GM11168 (cell line): ENCODE data around the gene TTYH2.

Experiments used
- in situ Hi-C: fragments of 300-500 bp; cut with MboI; formaldehyde crosslinking; loops from one replicate; pipeline ENCODE4 v1.12.0; 2022; ENCODE audit warnings: low sequenced_read_pairs; ENCODE audit not compliant: unreplicated experiment

Gene TTYH2

DNA sequence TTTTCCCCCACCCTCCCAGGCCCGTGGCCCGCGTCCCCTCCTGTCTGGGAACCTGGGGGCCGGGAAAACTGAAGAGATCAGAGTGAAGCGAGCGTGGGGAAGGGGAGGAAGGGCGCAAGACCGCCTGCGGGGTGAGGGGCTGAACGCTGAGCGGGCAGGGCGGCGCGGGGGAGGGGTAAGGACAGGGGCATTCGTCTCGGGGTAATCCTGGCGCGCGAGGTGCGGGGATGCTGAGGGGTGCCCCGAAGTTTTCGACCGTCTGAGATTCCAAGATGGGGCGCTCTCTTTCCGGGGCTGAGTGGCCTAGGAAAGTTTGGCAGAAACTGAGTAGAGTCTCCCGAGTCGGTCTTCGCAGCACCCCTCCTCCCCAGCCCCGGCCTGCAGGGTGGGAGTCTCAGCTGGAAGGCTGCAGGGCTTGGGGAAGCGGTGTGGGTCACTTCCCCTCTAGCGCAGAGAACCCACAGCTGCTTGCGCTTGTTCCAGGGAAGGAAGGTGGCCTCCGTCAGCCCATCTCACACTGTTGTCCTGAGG, 555 bp downstream of the TTYH2 start:
- in situ Hi-C loops = no loop called here

DNA sequence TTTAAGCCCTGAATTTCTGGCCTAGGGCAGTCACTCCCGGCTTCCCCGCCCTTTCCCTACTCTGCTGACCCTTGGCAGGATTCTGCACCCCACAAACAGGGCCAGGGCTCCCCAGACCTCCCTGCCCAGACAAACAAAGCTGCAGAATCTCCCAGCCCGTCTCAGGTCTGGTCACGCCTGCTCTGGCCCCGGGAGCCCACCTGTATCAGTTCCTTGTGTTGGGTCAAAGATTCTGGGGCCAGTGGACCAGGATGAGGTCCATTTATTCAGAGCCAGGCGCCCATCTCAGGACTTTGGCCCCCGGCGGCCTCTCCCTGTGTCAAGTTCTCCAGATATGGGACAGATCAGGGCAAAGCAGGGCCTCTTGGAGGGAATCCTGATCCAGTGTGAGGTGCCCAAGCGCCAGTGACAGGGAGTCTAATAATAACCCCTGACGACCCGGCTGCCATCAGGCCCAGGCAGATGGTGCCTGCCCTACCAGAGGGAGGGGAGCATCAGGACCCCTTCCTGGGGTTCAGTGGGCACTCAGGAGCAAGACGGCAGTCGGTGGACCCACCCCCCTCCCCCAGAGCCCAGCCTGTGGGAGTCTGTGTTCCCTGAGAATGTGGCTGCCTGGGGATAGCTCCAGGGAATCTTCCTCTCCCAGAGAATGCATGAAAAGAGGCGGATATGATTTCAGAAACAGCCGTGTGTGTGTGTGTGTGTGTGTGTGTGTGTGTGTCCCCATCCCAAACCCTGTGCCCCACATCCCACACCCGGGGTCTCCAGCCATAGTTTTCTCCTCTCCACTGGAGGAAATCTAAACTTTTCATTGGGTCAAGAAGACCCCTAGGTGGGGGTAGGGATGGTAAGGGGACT, 1.3 kb downstream of the TTYH2 start:
- in situ Hi-C loops = no loop called here

DNA sequence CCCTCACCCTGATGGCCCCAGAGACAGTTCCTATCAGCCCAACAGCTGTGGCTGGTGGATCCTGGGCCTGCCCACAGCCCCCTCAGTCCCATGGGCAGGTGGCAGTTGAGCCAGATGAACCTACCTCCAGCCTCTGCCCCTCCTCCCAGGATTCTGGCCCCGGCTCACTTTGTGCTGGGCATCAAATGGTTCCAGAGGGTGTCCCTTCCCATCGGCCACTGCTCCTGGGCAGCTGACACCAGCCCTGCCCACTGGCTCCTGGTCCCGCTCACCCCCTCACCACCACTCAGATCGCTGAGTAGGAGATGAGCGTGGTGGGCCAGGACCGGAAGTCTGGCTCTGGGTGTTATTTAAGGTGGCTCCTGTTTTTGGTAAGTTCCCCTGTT, 2.0 kb downstream of the TTYH2 start:
- in situ Hi-C loops = no loop called here

DNA sequence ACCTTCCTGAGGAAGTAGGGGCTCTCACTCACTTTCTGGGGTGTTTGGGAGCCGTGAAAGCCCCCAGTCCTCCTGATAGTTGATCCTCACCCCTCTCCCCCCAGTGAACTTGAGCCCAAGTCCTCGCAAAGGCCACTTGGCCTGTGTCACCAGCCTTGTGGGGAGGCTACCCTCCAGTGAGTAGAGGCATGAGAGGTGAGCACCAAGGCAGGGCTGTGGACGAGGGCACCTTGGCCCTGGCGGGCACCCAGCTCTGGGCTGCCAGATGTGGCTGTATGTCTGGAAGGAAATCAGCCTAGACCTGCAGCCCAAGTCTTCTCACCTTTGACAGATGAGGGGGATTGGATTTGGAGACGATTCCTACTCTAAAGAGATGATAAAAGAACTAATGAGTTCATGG, 3.1 kb downstream of the TTYH2 start:
- in situ Hi-C loops = no loop called here

DNA sequence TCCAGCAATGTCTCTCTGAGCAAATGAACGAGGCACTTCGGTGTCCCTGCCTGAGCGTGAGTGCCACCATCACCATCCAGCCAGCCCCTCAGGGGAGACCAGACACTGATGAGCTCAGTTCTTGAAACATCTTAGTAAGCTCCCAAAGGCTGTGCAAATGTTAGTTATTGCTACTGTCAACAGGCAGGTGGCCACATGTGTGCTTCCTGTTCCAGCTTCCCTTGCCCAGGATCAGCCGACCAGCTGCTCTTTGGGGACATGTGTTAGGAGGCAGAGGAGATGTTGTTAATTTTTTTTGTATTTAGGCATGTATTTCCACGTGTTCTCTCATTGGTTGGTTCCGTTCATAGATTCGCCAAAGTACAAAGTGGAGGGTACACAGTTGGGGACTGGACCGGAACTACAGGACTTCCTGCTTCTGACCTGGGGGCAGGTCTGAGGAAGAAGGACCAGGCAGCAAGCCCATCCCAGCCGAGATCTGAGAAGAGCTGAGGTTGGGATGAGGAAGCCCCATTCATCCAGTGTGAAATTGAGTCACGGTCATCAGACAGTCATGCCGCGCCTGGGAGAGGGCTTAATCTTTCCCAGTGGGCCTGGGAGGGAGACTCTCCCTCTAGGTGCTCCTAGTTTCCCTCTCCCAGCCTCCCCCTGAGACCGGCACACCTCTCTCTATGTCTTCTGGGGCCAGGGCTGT, 3.8 kb downstream of the TTYH2 start:
- in situ Hi-C loops = no loop called here

DNA sequence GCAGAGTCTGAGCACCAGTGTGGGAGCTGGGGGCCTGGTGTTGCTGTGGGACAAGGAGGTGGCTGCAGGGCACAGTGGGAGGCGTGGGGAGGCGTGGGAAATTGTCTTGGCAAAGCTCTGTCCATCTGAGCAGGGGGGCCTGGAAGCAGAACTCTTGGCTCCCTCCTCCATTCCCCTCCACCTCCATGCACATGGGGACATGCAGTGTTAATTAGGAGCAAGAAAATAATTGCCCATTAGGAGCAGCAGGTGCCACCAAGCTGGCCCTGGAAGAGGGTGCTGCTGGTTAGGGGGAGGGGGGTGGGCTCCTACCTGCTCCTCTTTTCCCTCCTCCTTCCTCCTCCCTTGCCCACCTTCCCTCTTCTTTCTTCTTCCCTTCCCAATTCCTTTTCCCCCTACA, 4.5 kb downstream of the TTYH2 start:
- in situ Hi-C loops = no loop called here

DNA sequence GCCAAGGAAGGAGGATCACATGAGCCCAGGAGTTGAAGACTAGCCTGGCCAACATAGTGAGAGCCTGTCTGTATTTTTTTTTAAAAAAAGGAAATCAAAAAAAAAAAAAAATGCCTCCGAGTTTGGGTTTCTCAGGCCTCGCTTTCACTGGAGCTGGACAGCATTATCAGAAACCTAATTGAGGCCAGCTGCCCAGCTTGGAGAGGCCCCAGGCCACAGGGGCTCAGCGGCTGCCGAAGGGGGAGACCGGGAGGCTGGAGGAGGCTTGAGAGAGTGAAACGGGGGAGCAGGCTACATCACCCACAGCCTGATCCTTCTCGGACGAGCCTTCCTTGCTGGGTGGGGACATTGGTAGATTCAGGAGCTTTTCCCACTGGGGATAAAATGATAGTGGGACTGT, 5.1 kb downstream of the TTYH2 start:
- in situ Hi-C loops = no loop called here

DNA sequence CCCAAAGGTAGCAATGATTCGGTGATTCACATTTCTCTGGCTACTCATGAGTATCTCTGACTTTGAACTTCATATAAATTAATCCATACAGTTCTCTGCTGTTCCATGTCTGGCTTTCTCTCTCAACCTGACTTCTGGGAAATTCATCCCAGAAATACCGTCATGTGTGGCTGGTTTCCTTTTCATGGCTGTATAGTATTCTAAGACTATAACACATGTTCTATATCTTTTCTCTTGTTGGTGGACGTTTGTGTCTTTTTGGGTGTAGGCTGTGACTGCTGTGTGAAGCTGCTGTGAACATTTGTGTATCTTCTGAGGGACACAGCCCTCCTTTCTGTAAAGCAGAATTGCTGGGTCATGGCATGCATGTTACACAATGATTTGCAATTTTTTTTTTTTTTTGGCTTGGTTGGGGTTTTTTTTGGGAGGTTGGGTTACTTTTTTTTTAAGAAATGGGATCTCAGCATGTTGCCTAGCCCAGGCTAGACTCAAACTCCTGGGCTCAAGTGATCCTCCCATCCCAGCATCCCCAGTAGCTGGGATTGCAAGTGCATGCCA, 6.3 kb downstream of the TTYH2 start:
- in situ Hi-C loops = no loop called here

DNA sequence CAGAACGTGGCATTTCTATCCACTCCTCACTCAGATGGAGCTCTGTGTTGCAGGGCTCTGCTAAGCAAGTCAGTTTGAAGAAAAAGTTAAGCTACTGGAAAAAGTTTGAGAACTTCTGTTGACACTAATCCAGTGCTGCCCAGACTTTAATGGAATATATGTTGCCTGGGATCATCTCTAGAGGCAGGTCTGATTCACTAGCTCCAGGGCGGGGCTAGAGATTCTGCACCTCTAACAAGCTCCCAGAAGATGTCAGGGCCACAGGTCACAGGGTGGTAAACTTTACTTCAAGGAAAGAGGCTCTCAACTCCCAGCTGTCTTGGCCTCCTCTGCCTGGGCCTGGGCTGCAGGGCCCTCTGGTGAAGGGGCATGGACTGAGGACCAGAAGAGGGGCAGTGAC, 6.8 kb downstream of the TTYH2 start:
- in situ Hi-C loops = no loop called here

DNA sequence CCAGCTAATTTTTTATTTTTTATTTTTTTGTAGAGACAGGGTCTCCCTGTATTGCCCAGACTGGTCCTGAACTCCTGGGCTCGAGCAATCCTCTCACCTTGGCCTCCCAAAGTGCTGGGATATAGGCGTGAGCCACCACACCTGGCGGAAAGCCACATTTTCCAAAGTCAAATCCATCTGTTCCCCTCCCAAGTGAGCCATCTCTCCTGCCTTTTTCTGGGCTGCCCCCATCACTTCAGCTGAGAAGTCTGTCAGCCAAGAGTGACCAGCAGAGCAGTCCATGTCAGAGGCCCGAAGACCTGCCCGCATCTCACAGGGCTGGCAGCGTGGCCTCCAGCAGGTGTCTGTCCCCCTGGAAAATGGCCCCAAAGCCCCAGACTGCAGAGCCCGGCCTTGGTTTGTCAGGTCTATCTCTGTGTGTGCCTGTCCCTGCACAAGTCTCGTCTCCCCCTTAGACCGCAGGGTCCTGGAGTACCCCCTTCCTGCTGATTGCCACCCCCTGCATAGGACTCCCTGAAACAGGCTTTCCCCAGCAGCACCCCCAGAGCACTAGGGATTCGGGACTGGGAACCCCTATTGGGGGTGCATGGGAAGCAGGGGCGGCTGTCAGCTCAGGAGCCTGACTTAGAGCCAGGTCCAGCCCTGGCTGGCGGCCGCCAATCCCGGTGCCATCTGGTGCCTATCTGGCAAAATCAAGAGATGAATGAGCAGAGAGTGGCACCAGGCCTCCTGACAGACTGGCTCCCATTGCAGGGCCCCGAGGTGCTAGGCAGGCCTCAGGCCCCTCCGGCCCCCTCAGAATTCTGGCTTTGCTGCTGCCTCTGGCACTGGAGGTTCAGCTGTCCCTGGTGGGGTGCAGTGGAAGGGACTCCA, 7.8 kb downstream of the TTYH2 start:
- in situ Hi-C loops = no loop called here

DNA sequence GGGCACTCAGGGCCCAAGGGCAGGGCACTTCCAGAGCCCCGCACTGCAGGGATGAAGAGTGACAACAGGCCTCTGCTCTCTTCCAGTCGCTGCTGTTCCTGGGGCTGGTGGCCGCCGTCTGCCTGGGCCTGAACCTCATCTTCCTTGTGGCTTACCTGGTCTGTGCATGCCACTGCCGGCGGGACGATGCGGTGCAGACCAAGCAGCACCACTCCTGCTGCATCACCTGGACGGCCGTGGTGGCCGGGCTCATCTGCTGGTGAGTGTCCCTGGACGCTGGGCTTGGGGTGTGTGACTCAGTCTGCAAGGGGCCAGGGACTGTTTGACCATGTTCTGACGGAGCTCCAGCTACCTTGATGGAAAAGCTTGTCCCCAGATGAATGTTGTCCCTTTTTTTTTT, 9.0 kb downstream of the TTYH2 start:
- in situ Hi-C loops = no loop called here

DNA sequence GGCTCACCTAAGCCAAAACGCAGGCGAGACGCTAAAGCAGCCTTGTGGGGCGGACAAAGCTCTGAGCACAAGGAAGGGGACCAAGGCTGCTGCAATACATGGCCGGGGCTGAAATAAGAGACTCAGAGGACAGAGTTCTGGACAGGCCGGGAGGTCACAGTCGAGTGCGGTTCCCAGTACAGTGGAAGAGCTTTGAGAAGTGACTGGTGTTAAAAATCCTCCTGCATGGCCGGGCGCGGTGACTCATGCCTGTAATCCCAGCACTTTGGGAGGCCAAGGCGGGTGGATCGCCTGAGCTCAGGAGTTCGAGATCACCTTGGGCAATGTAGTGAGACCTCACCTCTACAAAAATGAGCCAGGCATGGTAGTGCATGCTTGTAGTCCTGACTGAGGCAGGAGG, 10.5 kb downstream of the TTYH2 start:
- in situ Hi-C loops = no loop called here

DNA sequence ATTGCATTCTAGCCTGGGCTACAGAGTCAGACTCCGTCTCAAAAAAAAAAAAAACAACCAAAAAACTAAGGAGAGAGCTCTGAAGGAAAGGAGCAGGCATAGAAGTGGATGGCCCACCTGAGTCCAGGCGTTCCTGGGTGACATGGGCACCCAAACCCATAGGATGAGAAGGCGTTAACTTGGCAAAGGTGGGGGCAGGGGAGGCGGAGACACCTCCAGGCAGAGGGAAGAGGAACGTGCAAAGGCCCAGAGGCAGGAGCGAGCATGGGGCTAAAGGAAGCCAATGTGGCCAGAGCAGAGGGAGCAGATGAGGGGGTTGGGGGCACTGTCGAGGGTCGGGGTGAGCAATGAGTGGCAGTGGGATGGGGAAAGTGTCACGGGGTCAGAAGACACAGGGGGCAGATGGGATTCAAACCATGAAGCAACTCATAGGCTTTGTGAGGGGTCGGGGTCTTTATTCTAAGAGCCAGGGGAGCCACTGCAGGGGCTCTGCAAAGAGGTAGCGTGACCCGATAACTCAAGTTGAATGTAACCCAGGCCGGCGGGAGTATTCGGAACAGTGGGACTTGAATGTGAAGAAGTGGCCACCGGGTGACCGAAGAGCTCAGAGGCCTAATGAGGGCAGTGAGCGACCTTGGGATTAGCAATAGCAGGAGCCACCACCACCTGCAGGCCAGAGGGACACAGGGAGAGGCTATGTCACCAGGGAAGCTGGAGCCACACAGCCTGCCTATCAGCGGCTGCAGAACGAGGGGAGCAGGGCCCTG, 11.8 kb downstream of the TTYH2 start:
- in situ Hi-C loops = loop anchor here (5.0 kb wide), 1 partner anchor 52 kb away; no protein-coding TSS in a partner anchor

DNA sequence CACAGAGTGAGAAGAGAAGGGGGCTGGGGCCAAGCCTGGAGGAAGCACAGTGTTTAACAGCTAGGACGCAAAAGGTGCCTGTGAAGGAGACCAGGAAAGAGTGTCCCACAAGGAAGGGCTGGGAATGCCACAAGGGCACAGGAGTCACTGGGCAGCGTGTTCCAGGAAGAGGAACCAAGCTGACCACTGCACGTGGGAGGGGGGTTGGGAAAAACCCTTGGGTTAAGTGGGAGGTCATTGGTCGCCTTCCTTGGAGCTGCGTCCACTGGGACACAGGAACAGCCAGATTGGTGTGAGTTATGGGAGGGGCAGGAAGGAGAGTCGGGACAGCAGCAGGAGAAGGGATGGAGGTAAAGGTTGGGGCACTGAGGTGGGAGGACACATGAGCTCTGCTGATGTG, 12.9 kb downstream of the TTYH2 start:
- in situ Hi-C loops = loop anchor here (5.0 kb wide), 1 partner anchor 51 kb away; no protein-coding TSS in a partner anchor

DNA sequence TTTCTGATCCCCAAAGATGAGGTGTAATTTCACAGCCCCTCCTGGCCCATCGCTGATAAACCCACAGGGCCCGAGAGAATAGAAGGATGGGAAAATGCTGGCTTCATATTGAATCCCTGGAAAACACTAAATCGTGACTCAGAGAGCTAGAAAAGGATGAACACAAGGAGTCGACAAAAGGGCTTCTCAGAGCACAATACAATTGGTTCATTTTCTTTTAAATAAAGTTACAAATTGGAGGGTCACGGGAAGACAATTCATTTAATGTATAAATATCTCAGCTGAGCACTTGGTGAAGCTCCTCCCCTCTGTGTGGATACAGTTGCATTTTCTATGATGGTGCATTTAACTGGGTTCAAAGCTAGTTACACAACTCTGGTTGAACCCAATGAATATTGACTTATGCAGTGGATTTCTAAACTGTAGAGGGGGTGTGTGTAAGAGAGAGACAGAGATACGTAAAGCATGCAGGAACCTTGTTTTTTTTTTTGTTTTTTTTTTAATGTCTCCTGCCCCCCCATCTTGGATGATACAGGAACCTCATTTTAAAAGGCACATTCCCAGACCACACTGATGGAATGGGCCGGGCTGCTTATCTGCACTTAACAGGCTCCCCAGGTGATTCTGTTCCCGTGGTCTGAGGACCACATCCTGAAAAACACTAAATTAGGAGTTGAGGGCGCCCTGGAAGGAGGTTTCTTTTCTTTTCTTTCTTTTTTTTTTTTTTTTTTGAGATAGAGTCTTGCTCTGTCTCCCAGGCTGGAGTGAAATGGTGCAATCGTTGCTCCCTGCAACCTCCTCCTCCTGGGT, 14.1 kb downstream of the TTYH2 start:
- in situ Hi-C loops = loop anchor here (5.0 kb wide), 1 partner anchor 50 kb away; no protein-coding TSS in a partner anchor

DNA sequence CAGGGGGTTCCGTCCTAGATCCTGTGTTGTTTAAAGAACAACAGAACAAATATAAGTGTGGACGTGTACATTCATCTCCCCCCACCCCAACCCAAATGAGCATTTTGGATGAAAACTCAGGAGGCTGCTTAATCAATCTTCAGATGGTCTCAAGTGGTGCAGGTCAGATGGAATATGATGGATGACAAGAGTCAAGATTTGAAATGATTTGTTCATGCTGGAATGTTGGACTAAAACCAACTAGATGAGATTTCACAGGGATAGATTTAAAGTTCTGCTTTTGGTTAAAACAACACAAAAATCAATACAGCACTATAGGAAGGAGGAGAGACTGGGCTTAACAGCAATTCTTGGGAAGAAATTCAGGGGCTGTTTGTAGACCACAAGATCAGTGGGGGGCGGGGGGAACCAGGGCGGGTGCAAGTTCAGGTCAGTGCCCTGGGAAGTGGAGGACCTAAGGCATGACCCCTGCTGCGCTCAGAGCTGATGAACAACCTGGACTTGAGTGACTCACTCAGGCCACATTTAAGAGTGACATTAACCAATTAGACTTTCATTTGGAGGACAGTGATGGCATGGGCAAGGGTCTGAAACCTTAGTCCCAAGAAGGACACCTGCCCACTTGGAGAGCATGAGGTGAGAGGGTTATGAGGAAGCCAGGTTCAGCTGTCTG, 15.1 kb downstream of the TTYH2 start:
- in situ Hi-C loops = loop anchor here (5.0 kb wide), 1 partner anchor 49 kb away; no protein-coding TSS in a partner anchor

DNA sequence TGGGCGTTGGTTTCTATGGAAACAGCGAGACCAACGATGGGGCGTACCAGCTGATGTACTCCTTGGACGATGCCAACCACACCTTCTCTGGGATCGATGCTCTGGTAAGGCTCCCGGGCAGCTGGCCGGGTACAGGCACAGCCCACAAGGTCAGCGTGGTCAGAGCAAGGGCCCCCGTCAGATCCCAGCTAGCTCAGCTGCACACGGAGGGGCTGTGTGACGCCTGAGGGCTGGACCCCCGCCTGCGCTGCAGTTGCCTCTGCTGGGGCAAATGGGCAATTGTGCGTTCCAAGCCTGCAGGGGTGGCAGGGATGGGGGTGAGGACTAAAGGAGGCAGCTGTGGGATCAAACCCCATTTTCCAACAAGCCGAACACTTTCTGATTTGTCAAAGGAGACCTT, 17.5 kb downstream of the TTYH2 start:
- in situ Hi-C loops = no loop called here
